22Rv1 (cell line): ENCODE measurements around the gene CLIC5.

Source experiments
- CTCF ChIP-seq: fragments of 450-650 bp; IDR thresholded peaks from 2 replicates; pipeline ENCODE4 v1.5.1; 2017; ENCODE audit warnings: mild to moderate bottlenecking
- ZFX ChIP-seq: fragments of 450-650 bp; IDR thresholded peaks from 2 replicates; pipeline ENCODE4 v1.6.1; 2017; ENCODE audit warnings: antibody characterized with exemption, borderline replicate concordance

GRCh38 chr6:45858691-45859090, 157.0 kb downstream of the CLIC5 start:
- TF ChIP-seq CTCF, result no peak
- no peak for TF ChIP-seq ZFX
